ENCODE data around the gene DNAJC27.

The DNAJC27 gene

GRCh38 chr2:24899361-24899910, 72.3 kb downstream of the DNAJC27 start:
- DNase-seq (ENCODE audit: low read depth), result no peak
- no peak overlapping the region for H3K4me3 ChIP-seq (ENCODE audit: low read length)
- no peak for TF ChIP-seq CTCF (IDR thresholded peaks at IDR 0.05; ENCODE audit: insufficient read depth, low read depth, low read length, missing control alignments)

DNA sequence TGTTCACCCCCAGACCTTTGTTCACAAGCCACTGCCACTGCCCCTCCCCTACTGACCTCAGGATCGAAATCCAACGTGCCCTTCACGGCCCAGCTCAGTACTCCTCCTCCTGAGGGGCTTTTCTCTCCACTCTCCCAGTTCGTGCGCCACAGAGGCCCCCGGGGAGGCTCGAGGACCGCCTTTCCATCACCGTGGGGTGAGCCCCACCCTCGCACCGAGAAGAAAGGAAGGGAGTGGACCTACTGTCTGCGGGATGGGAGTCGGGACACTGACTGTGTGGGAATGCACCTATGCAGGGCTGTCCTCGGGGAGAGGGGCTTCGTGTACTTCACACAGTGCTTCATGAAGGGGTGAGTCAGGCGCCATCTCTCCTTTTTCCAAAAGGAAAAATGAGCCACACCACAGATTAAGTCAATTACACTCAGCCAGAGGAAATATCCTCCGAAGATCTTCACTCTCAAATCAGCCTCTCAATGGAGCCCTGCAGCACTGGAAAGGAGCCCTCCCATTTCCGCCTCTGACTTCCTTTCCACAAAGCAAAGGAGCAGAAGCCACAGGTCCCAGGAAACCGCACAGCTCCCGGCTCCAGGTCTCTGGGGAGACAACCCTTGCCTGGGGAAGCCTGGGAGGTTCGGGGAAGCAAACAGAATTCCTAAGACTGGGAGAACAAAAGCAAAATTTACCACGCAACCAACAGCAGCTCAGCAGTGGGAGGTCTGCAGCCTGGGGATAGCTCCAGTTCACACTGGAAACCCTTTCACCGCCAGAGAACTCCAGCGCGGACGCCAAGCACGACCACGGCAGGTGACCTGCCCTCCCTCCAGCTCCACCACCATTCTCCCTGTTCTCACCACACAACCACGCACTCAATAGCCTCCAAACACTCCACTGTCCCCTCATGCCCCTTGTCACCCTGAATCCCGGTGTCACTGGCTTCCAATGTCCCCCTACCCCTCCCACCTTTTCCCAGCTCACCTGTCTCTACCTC, 73.3 kb downstream of the DNAJC27 start:
- DNase-seq (ENCODE audit: low read depth), result no peak
- no peak overlapping the region for H3K4me3 ChIP-seq (ENCODE audit: low read length)
- no peak for TF ChIP-seq CTCF (IDR thresholded peaks at IDR 0.05; ENCODE audit: insufficient read depth, low read depth, low read length, missing control alignments)

DNA sequence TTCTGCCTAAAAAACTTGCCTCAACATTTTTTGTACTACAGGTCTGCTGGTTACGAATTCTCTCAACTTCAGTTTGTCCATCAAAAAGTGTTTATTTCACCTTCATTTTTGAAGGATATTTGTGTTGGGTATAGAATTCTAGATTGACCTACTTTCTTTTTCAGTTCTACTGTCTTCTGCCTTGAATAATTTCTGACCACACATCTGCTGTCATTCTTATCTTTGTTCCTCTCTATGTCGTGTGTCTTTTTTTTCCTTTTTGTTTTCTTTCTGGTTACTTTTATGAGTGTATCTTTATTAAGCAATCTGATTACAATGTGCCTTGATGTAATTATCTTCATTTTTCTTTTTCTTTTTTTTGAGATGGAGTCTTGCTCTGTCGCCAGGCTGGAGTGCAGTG, 77.0 kb downstream of the DNAJC27 start:
- H3K4me3 ChIP-seq (ENCODE audit: low read length), result no peak overlapping the region
- no peak for TF ChIP-seq CTCF (IDR thresholded peaks at IDR 0.05; ENCODE audit: insufficient read depth, low read depth, low read length, missing control alignments)
- DNase-seq (ENCODE audit: low read depth), result no peak

GRCh38 chr2:24893934-24894333, 77.8 kb downstream of the DNAJC27 start:
- H3K4me3 ChIP-seq (ENCODE audit: low read length), result no peak overlapping the region
- no peak for TF ChIP-seq CTCF (IDR thresholded peaks at IDR 0.05; ENCODE audit: insufficient read depth, low read depth, low read length, missing control alignments)
- no peak for DNase-seq (ENCODE audit: low read depth)

Data from epithelial cell of esophagus (primary cell).